Stimulated activated CD4-positive, alpha-beta T cell treated with anti-CD3 and anti-CD28 coated beads, Interleukin-4, amount 100 ng/mL, for 1 hour (primary cell): ENCODE results near the gene SDF2.
"Not testable (repeated sequence)": the region's sequence is repeated elsewhere in the genome, so short reads cannot be mapped to it uniquely, and the experiment has no call there.

ENCODE experiments used
- DNase-seq: peaks from one replicate; pipeline ENCODE4 v3.0.0-alpha.2; 2020

SDF2 gene

GRCh38 chr17:28682655-28683054 lies 20.9 kb upstream of the SDF2 start:
- no peak for DNase-seq

- no peak for DNase-seq
Measured at GRCh38 chr17:28675980-28676379, 14.3 kb upstream of the SDF2 start.

GRCh38 chr17:28675490-28675889 lies 13.8 kb upstream of the SDF2 start:
- DNase-seq, result no peak

DNA sequence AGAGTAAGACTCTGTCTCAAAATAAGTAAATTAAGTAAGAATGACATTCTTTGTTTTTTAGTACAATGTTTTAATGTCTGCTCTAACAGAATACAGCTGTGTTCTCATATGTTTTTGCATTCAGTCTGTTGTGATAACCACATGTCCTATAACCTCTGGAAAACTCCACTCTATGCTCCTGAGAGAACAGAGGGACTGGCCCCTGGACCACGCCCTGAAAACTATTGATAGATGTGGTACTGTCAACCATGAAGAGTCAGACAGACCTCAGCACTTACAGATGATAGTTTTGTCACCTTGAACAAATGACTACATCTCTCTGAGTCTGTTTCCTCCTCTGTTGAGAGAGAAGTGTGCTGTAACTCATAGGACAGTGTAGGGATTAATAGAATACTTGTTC lies 8.2 kb upstream of the SDF2 start:
- DNase-seq, result no peak

GRCh38 chr17:28667870-28668269 lies 6.2 kb upstream of the SDF2 start:
- DNase-seq, result no peak

DNA sequence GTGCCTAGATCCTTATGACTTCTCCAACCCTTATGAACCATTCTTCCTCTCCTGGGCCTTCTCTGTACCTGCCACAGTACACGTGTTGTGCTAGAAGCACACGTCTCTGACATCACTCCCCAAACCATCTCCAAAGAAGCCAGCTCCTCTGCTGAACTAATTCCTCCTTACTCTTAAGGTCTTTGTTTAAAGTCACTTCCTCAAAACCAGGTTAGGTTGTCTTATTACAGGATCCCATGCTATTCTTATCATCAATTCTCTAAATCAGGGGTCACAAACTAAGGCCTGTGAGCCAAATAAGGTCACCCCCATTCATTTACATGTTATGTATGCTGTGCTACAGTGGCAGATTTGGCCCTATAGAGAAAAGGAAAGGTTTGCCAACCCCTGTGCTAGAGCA lies 4.3 kb upstream of the SDF2 start:
- DNase-seq, result no peak

GRCh38 chr17:28663723-28664122 lies 2.0 kb upstream of the SDF2 start:
- no peak for DNase-seq

DNA sequence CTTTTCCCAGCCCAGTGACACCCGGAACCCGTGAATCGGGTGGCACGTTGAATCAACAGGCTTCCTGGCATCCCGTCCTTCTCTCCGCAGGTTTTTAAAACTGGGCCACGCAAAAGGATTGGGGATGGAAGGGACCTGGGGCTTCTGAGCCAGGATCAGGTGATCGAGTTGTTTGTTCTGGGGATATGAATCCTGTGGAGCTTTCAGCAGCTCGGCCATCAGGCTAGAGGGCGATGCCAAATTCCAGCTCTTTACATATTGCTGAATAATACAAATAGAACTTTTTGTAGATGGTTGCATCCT lies 772 bp upstream of the SDF2 start:
- DNase-seq, result no peak

- not testable (repeated sequence) for DNase-seq
Measured at GRCh38 chr17:28659497-28659881, 2.2 kb downstream of the SDF2 start.

DNA sequence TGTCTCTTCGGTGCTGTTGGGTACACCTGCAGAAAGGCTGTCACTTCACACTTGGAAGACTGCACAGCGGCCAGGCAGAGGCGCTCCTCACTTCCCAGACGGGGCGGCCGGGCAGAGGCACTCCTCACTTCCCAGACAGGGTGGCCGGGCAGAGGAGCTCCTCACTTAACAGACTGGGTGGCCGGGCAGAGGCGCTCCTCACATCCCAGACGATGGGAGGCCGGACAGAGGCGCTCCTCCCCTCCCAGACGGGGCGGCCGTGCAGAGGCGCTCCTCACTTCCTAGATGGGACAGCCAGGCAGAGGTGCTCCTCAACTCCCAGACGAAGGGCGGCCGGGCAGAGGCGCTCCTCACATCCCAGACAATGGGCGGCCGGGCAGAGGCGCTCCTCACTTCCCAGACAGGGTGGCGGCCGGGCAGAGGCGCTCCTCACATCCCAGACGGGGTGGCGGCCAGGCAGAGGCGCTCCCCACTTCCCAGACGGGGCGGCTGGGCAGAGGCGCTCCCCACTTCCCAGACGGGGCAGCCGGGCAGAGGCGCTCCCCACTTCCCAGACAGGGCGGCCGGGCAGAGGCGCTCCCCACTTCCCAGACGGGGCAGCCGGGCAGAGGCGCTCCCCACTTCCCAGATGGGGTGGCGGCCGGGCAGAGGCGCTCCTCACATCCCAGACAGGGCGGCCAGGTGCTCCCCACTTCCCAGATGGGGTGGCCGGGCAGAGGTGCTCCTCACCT lies 2.8 kb downstream of the SDF2 start:
- DNase-seq, result not testable (repeated sequence)

DNA sequence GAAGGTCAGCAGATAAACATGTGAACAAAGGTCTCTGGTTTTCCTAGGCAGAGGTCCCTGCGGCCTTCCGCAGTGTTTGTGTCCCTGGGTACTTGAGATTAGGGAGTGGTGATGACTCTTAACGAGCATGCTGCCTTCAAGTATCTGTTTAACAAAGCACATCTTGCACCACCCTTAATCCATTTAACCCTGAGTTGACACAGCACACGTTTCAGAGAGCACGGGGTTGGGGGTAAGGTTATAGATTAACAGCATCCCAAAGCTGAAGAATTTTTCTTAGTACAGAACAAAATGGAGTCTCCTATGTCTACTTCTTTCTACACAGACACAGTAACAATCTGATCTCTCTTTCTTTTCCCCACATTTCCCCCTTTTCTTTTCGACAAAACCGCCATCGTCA lies 3.4 kb downstream of the SDF2 start:
- DNase-seq, result not testable (repeated sequence)

DNA sequence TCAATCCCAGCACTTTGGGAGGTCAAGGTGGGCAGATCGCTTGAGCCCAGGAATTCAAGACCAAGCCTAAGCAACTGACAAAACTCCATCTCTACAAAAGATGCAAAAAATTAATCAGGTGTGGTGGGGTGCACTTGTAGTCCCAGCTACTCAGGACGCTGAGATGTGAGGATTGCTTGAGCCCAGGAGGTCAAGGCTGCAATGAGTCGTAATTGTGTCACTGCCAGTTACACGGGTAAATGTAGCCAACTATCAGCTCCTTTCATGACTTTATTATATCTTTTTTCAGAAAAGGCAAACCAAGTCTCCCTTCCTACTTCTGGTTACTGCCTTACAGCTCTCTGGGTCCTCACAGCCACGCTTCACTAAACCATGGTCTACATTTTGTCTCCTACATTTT lies 4.0 kb downstream of the SDF2 start:
- no peak for DNase-seq

GRCh38 chr17:28655160-28655559 lies 6.5 kb downstream of the SDF2 start:
- no peak for DNase-seq

GRCh38 chr17:28648698-28649097 lies 13.0 kb downstream of the SDF2 start:
- DNase-seq, result no peak

- DNase-seq, result no peak
Measured at GRCh38 chr17:28646039-28646754, 15.5 kb downstream of the SDF2 start.

DNA sequence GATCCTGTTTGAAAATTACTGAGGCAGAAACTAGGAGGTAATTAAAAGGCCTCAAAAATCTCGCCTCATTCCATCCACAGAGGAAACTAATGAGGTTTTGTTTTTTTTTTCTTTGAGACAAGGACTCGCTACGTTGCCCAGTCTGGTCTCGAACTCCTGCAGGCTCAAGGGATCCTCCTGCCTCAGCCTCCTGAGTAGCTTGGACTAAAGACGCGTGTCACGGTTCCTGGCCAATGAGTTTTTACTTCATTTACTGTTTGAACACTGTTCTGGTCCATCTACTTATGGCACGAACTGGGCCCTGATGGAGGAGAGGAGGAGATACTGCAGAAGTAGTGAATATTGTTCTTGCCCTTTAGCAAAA lies 16.1 kb downstream of the SDF2 start:
- DNase-seq, result no peak

DNA sequence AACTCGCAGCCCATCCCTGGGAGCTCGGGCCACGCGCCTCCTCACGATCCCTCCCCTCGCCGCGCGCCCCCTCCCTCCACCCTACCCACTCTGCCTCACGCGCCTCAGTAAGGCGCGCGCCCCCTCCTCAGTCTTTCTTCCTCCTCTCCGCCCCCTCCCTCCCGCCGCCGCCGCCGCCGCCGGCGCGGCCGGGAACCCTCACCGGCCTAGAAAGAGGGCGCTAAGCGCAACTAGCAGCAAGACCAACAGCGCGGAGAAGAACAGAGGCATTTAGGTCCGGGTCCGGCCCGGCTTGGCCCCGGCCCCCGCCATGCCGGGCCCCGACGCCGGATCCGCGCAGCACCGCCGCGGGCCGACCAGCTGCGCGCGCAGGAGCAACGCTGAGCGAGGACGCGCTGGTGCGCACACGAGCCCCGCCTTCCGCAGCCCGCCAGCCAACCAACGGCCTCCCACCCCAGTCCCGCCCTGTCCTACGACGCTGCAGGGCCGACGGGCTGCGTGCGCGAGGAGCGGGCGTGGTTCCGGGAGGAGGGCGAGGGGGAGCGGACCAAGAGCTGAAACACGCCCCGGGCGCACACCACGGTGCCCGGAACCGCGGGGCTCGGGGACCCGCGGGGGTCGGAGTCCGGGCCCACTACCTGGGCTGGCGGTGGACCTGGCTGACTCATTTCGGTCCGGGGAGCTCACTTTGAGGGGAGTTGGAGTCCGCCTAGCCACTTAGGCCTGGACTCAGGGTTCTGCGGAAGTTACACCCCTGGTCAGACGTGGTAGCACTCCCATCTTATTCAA lies 16.7 kb downstream of the SDF2 start, which contains the start of gene BLTP2:
TSS of gene BLTP2 (minus strand) at position 372 of the 789 bp plus-strand sequence. CDS start at position 270, 102 bp downstream.
- peak; percentile 96 for DNase-seq

- peak; percentile 9 for DNase-seq
Measured at GRCh38 chr17:28643983-28644786, 17.5 kb downstream of the SDF2 start.

DNA sequence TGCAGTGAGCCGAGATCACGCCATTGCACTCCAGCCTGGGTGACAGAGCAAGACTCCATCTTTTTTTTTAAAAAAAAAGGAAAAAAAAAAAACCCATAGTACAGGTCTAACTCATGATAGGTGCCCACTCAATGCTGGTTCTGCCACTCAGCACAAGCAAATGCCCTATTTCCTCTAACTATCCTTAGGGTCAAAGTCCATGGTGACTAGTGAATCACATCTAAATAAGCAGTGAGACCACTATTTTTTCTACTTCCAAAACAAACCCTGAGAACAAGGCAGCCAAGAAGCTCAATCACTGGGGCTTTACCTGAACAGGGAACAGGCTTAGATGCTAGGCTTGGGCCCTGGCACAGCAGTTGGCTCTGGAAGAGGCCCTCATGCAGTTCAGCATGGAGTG lies 20.1 kb downstream of the SDF2 start:
- no peak for DNase-seq

- no peak for DNase-seq
Measured at GRCh38 chr17:28635506-28635905, 26.2 kb downstream of the SDF2 start.

- no peak for DNase-seq
Measured at GRCh38 chr17:28634206-28634865, 27.4 kb downstream of the SDF2 start.

GRCh38 chr17:28626818-28627217 lies 34.9 kb downstream of the SDF2 start:
- no peak for DNase-seq

- no peak for DNase-seq
Measured at GRCh38 chr17:28624148-28624547, 37.6 kb downstream of the SDF2 start.
